PC-9 (cell line): ENCODE data around the gene TIFAB.

Experiments used
- EZH2 ChIP-seq: fragments of 200-600 bp; sonication (generic); IDR thresholded peaks from 2 replicates; pipeline ENCODE4 v1.8.0; 2017; ENCODE audit warnings: antibody characterized with exemption, low read depth
- TF ChIP-seq, protein P1 (sequence below): fragments of 200-600 bp; sonication (generic); conservative IDR thresholded peaks from 2 replicates; pipeline ENCODE4 v1.6.1; 2017; ENCODE audit warnings: mixed run types, antibody characterized with exemption, mild to moderate bottlenecking, moderate library complexity

DNA sequence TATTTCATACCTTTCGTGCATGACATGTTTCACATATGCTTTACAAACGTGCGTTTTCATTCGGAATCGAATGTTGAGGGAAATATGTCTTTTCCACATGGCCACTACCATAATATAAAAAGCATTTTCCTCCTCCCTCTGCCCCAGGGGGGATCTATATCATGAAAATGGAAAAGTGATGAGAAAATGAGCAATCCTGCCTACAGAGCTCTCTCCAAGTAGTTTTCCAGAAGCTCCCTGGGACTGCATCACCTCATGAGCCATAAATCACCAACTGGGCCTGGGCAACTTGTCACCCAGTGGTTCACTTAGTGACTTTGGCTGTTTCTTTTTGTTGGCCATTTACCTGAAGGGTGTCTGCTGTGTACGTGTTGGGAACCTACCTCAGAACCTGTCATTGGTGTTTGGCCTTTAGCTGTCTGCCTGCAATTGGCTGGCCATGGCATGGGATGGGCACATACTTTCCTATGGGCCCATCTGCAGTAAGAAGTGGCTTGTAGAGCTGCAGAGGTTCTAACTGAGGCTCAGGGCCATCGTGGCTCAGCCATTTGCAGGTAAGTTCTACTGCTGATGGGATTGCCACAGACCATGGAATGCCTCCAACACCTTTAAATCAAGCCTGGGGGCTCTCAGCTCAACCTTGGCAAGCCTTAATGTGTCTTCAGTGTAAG, 9.5 kb upstream of the TIFAB start:
- TF ChIP-seq, protein P1, sequence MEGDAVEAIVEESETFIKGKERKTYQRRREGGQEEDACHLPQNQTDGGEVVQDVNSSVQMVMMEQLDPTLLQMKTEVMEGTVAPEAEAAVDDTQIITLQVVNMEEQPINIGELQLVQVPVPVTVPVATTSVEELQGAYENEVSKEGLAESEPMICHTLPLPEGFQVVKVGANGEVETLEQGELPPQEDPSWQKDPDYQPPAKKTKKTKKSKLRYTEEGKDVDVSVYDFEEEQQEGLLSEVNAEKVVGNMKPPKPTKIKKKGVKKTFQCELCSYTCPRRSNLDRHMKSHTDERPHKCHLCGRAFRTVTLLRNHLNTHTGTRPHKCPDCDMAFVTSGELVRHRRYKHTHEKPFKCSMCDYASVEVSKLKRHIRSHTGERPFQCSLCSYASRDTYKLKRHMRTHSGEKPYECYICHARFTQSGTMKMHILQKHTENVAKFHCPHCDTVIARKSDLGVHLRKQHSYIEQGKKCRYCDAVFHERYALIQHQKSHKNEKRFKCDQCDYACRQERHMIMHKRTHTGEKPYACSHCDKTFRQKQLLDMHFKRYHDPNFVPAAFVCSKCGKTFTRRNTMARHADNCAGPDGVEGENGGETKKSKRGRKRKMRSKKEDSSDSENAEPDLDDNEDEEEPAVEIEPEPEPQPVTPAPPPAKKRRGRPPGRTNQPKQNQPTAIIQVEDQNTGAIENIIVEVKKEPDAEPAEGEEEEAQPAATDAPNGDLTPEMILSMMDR, result no peak
- no peak for TF ChIP-seq EZH2
